Activated CD8-positive, alpha-beta T cell treated with anti-CD3 and anti-CD28 coated beads for 36 hours (primary cell): ENCODE data around the gene SLC51B. TPM values are rescaled to one million over a fixed set of nuclear protein-coding genes. Genes with fewer than 3 reads are reported as not detected.
"Not testable (repeated sequence)": the region's sequence is repeated elsewhere in the genome, so short reads cannot be mapped to it uniquely, and the experiment has no call there.

Source experiments
- ATAC-seq: fragments of 200-7000 bp; cut with Tn5 transposase; one replicate; pipeline ENCODE4 v1.10.0; 2021; ENCODE audit warnings: mild to moderate bottlenecking, moderate library complexity
- CTCF ChIA-PET: fragments of 350-600 bp; sonication (Branson Sonifier 250); formaldehyde crosslinking; loops from one replicate; lab custom pipeline; 2021; ENCODE audit warnings: antibody characterized with exemption; lab: Charles Lee
- POLR2A ChIA-PET: fragments of 350-600 bp; sonication (Branson Sonifier 250); formaldehyde crosslinking; loops from one replicate; lab custom pipeline; 2021; ENCODE audit warnings: antibody characterized with exemption; lab: Charles Lee
- DNase-seq: peaks from one replicate; pipeline ENCODE4 v3.0.0-alpha.2; 2020
- H3K27ac Mint-ChIP-seq: one replicate; pipeline ENCODE4 v1.8.0; 2021; ENCODE audit warnings: mild to moderate bottlenecking, mixed read lengths
- H3K27me3 Mint-ChIP-seq: one replicate; pipeline ENCODE4 v1.8.0; 2021; ENCODE audit warnings: mixed read lengths
- H3K36me3 Mint-ChIP-seq: one replicate; pipeline ENCODE4 v1.8.0; 2021; ENCODE audit warnings: low read depth, mixed read lengths
- H3K4me1 Mint-ChIP-seq: one replicate; pipeline ENCODE4 v1.8.0; 2021; ENCODE audit warnings: low read depth, mixed read lengths
- H3K4me3 Mint-ChIP-seq: one replicate; pipeline ENCODE4 v1.8.0; 2021; ENCODE audit warnings: mild to moderate bottlenecking, moderate library complexity, mixed read lengths
- H3K9me3 Mint-ChIP-seq: one replicate; pipeline ENCODE4 v1.8.0; 2021; ENCODE audit warnings: mixed read lengths
- CTCF ChIP-seq: fragments of 200-600 bp; IDR thresholded peaks from one replicate; pipeline ENCODE4 v1.8.0; 2022; ENCODE audit warnings: antibody characterized with exemption, mild to moderate bottlenecking
- intact Hi-C: fragments of 100-400 bp; cut with micrococcal nuclease; formaldehyde crosslinking; loops from one replicate; pipeline ENCODE4 v1.10.0; 2022
- total RNA-seq, 2 experiments: library from RNA; stranded (reverse); gene quantifications; one replicate each; pipeline ENCODE4 v1.2.3, GENCODE V29; 2021

SLC51B gene
- total RNA-seq, 2 experiments from 2014 or later = not detected

- Mint-ChIP-seq H3K4me1 (peaks cover 3% of the 10 kb centered on the region), H3K36me3 (no peaks in the 10 kb centered on the region), H3K9me3 (no peaks in the 10 kb centered on the region), H3K27ac (no peak overlapping the region), H3K27me3 (no peaks in the 10 kb centered on the region), H3K4me3 (no peak overlapping the region)
- POLR2A ChIA-PET = interaction anchor here (1.1 kb wide), 1 partner anchor 34 kb away, joined by 3 read pairs; no protein-coding TSS in a partner anchor
- intact Hi-C loops = no loop called here
- CTCF ChIA-PET = interaction anchor here (1.2 kb wide), 1 partner anchor 63 kb away, joined by 4 read pairs; no protein-coding TSS in a partner anchor
- no peak for TF ChIP-seq CTCF
- DNase-seq = no peak
- no peak for ATAC-seq
Observed at GRCh38 chr15:65038428-65038827, 6.8 kb upstream of the SLC51B start.

- no peaks in the 10 kb centered on the region for H3K9me3 Mint-ChIP-seq
- no peak for ATAC-seq
- no peak for DNase-seq
- intact Hi-C loops = no loop called here
- ChIA-PET CTCF (interaction anchor here (1.2 to 2.9 kb wide), 2 partner anchors 39 to 63 kb away, joined by 4 to 8 read pairs; no protein-coding TSS in a partner anchor), POLR2A (interaction anchor here (1.1 kb wide), 1 partner anchor 34 kb away, joined by 3 read pairs; no protein-coding TSS in a partner anchor)
- no peak overlapping the region for H3K27ac Mint-ChIP-seq
- H3K4me3 Mint-ChIP-seq = no peak overlapping the region
- H3K36me3 Mint-ChIP-seq = no peaks in the 10 kb centered on the region
- peaks cover under 1% of the 10 kb centered on the region for H3K4me1 Mint-ChIP-seq
- H3K27me3 Mint-ChIP-seq = no peaks in the 10 kb centered on the region
- no peak for TF ChIP-seq CTCF
Observed at GRCh38 chr15:65038836-65039235, 6.4 kb upstream of the SLC51B start.

GRCh38 chr15:65040461-65040860 lies 4.7 kb upstream of the SLC51B start:
- Mint-ChIP-seq H3K4me1 (peaks cover 3% of the 10 kb centered on the region), H3K9me3 (no peaks in the 10 kb centered on the region), H3K36me3 (no peaks in the 10 kb centered on the region), H3K4me3 (no peak overlapping the region), H3K27ac (no peak overlapping the region), H3K27me3 (peaks cover 1% of the 10 kb centered on the region)
- CTCF ChIA-PET = interaction anchor here (1.2 to 2.9 kb wide), 2 partner anchors 38 to 278 kb away, joined by 5 to 8 read pairs; no protein-coding TSS in a partner anchor
- no peak for DNase-seq
- POLR2A ChIA-PET = no interaction called here
- intact Hi-C loops = no loop called here
- ATAC-seq = no peak
- no peak for TF ChIP-seq CTCF

- DNase-seq (no peak), ATAC-seq (no peak)
- CTCF ChIA-PET = interaction anchor here (1.6 to 2.9 kb wide), 5 partner anchors 8 to 36 kb away, joined by 3 to 12 read pairs (median 8); no protein-coding TSS in a partner anchor
- Mint-ChIP-seq H3K36me3 (no peaks in the 10 kb centered on the region), H3K27me3 (peaks cover 1% of the 10 kb centered on the region), H3K4me3 (no peak overlapping the region), H3K9me3 (no peaks in the 10 kb centered on the region), H3K27ac (no peak overlapping the region), H3K4me1 (peaks cover 3% of the 10 kb centered on the region)
- POLR2A ChIA-PET = no interaction called here
- intact Hi-C loops = no loop called here
- no peak for TF ChIP-seq CTCF
Observed at GRCh38 chr15:65041787-65042186, 3.4 kb upstream of the SLC51B start.

GRCh38 chr15:65042776-65043327 lies 2.3 kb upstream of the SLC51B start:
- TF ChIP-seq CTCF = no peak
- ATAC-seq = no peak

GRCh38 chr15:65044218-65044617 lies 969 bp upstream of the SLC51B start:
- H3K36me3 Mint-ChIP-seq, intact Hi-C loops, H3K4me1 Mint-ChIP-seq, H3K27ac Mint-ChIP-seq, H3K9me3 Mint-ChIP-seq, H3K4me3 Mint-ChIP-seq, H3K27me3 Mint-ChIP-seq: not testable (repeated sequence)
- ChIA-PET CTCF (interaction anchor here (0.8 to 2.7 kb wide), 5 partner anchors 10 to 57 kb away, joined by 3 to 10 read pairs (median 4); no protein-coding TSS in a partner anchor), POLR2A (interaction anchor here (0.6 to 1.3 kb wide), 2 partner anchors 87 to 90 kb away, joined by 3 read pairs; no protein-coding TSS in a partner anchor)
- DNase-seq (peak; percentile 32), ATAC-seq (peak; percentile 51)

More at GRCh38 chr15:65042776-65043327, 2.3 kb upstream of the SLC51B start:
- Mint-ChIP-seq H3K4me1 (peaks cover 3% of the 10 kb centered on the region), H3K36me3 (no peaks in the 10 kb centered on the region), H3K4me3 (no peak overlapping the region), H3K27me3 (peaks cover 1% of the 10 kb centered on the region), H3K27ac (no peak overlapping the region), H3K9me3 (no peaks in the 10 kb centered on the region)
- CTCF ChIA-PET = interaction anchor here (0.8 to 2.7 kb wide), 6 partner anchors 9 to 58 kb away, joined by 3 to 12 read pairs (median 4); no protein-coding TSS in a partner anchor
- intact Hi-C loops = no loop called here
- POLR2A ChIA-PET = interaction anchor here (0.7 kb wide), 1 partner anchor 32 kb away, joined by 3 read pairs; no protein-coding TSS in a partner anchor
- DNase-seq = no peak
